Measurements from ENCODE around the gene COLQ.

DNA sequence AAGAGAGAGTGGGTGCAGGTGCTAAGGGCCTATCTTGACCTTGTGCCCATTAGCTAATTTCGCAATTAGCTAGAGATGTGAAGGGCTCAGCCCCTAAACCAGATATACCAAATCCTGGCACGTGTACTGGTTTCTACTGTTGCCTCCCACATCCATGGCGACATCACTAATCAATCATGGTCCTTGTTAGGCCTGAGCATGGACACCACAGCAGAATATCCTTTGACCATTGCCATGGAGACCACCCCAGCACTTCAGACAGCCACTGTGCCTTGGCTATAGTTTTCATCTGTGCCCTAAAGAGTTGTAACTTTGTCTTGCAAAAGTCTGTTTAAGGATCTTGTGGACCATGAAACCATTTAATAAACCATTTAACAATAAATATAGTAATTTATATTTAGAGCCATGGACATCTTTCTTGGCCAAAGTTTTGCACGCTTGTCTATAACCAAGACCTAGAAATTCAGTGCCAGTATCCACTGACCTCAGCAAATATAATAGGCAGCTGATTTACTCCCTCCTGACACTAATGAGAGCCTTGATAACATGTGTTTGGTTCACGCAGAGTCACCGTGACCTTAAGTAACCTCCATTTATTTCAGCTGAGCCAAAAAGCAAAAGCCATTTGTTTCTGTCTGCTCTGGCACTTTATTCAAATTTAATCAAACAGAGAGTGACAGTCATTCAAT, 43.4 kb downstream of the COLQ start:
- TF ChIP-seq, protein P1, sequence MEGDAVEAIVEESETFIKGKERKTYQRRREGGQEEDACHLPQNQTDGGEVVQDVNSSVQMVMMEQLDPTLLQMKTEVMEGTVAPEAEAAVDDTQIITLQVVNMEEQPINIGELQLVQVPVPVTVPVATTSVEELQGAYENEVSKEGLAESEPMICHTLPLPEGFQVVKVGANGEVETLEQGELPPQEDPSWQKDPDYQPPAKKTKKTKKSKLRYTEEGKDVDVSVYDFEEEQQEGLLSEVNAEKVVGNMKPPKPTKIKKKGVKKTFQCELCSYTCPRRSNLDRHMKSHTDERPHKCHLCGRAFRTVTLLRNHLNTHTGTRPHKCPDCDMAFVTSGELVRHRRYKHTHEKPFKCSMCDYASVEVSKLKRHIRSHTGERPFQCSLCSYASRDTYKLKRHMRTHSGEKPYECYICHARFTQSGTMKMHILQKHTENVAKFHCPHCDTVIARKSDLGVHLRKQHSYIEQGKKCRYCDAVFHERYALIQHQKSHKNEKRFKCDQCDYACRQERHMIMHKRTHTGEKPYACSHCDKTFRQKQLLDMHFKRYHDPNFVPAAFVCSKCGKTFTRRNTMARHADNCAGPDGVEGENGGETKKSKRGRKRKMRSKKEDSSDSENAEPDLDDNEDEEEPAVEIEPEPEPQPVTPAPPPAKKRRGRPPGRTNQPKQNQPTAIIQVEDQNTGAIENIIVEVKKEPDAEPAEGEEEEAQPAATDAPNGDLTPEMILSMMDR (IDR thresholded peaks at IDR 0.05 in 8 of 11, conservative IDR thresholded peaks at IDR 0.05 in 3 of 11), result no peak
- TF ChIP-seq POLR2A (IDR thresholded peaks at IDR 0.05) (no peak), POLR2AphosphoS5 (IDR thresholded peaks at IDR 0.05) (no peak)

Measured in spleen (tissue), 7 donors.